Neuron (in vitro differentiated cells): ENCODE results near the gene CCDC158.

Source experiments
- H2AFZ ChIP-seq: one replicate; pipeline ENCODE4 v1.6.1; 2013; ENCODE audit warnings: low read depth, mild to moderate bottlenecking, inconsistent platforms, low read length, moderate library complexity
- H3K27me3 ChIP-seq: one replicate; pipeline ENCODE4 v1.6.1; 2013; ENCODE audit warnings: low read length; ENCODE audit not compliant: insufficient read depth
- H3K36me3 ChIP-seq: one replicate; pipeline ENCODE4 v1.6.1; 2013; ENCODE audit warnings: low read length; ENCODE audit not compliant: insufficient read depth
- H3K4me1 ChIP-seq: one replicate; pipeline ENCODE4 v1.6.1; 2013; ENCODE audit warnings: low read length; ENCODE audit not compliant: insufficient read depth
- H3K4me3 ChIP-seq: 2 replicates; pipeline ENCODE4 v1.5.1; 2013; ENCODE audit warnings: mild to moderate bottlenecking, low read length, moderate library complexity
- H3K9me3 ChIP-seq: one replicate; pipeline ENCODE4 v1.6.1; 2013; ENCODE audit warnings: low read length

CCDC158 gene

DNA sequence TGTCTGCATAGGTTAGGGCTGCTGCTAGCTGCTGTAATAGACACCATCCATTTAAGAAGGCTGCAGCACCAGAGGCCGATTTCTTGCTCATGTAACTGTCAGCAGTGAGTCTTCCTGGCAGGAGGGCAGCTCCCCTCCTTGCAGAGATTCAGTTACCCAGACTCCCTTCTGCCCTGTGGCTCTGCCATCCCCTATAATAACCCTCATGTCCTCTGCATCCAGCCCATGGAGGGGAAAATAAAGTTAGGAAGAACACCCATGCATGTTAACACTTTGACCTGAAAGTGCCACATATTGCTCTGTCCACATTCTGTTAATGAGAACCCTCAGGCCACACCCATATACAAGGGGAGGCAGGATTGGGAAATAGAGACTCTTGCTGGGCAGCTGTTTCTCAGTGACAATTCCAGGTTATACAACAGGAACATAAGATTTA, 109.0 kb downstream of the CCDC158 start:
- Histone ChIP-seq H3K9me3 (peaks cover 5% of the 10 kb centered on the region), H3K4me3 (no peak overlapping the region), H3K36me3 (no peaks in the 10 kb centered on the region), H2AFZ (no peak overlapping the region), H3K4me1 (peaks cover 2% of the 10 kb centered on the region), H3K27me3 (peaks cover 12% of the 10 kb centered on the region)

DNA sequence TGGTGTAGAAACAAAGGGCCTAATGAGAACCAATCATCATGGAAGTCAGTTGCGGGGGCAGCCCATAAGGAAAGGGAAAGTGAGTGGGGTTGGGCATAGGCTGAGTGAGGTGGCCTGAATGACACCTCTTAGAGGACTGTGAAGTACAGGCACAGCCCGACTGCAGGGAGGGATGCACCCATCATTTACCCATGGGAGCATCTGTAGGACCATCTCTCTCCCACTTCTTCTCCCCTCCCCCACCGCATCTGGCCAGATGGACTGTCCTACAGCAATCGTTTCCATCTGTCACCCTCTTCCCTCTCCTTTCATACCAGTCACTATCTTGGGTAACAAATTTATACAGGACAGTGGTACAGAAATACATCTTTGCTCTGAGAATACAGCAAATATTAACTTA, 110.3 kb downstream of the CCDC158 start:
- Histone ChIP-seq H3K4me1 (peaks cover 6% of the 10 kb centered on the region), H3K36me3 (no peaks in the 10 kb centered on the region), H3K9me3 (peaks cover 5% of the 10 kb centered on the region), H2AFZ (no peak overlapping the region), H3K4me3 (no peak overlapping the region), H3K27me3 (peaks cover 16% of the 10 kb centered on the region)

- Histone ChIP-seq H3K4me1 (peaks cover 6% of the 10 kb centered on the region), H3K36me3 (no peaks in the 10 kb centered on the region), H3K9me3 (peaks cover 2% of the 10 kb centered on the region), H3K4me3 (no peak overlapping the region), H2AFZ (no peak overlapping the region), H3K27me3 (peaks cover 22% of the 10 kb centered on the region)
These were observed 110.9 kb downstream of the CCDC158 start for GRCh38 chr4:76309939-76310550.

DNA sequence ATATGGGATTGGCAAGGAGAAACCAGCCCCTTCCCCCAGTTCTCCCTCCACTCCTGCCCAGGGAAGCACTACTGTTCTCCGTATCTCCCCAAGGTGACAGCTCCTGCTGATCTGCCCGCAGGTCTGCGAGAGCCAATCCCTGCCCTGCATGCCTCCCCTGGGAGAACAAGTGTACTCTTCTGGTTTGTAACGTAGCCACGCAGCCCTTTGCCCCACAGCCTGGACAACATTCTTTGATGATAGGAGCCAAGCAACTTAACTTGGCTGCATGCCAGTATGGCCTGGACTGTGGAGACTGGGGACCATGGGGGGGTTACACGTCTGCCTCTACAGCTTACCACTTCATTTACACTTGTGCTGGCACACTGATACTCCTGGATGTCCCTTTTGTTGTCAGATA, 112.4 kb downstream of the CCDC158 start:
- H3K36me3 ChIP-seq: no peaks in the 10 kb centered on the region
- no peaks in the 10 kb centered on the region for H3K9me3 ChIP-seq
- H3K27me3 ChIP-seq: peaks cover 26% of the 10 kb centered on the region
- H2AFZ ChIP-seq: no peak overlapping the region
- peaks cover 6% of the 10 kb centered on the region for H3K4me1 ChIP-seq
- H3K4me3 ChIP-seq: no peak overlapping the region

DNA sequence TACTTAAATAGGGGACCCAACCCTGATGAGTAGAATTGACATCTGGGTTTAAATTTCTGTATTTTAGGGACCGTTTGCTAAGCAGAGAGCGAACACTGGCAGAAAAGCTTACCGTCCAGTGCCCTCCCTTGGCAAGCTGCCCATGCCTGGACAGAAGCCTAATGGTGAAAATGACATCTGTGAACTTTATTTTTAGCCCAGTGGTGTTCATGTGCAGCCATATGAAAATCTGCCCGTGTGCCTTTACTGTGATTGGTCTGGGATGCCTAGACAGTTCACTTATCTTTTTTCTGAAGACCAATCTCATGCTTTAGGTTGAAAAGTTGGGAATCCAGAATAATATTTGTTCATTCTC, 113.3 kb downstream of the CCDC158 start:
- Histone ChIP-seq H3K9me3 (no peaks in the 10 kb centered on the region), H3K27me3 (peaks cover 29% of the 10 kb centered on the region), H3K4me3 (no peak overlapping the region), H3K4me1 (peaks cover 6% of the 10 kb centered on the region), H3K36me3 (no peaks in the 10 kb centered on the region), H2AFZ (no peak overlapping the region)

- Histone ChIP-seq H3K36me3 (no peaks in the 10 kb centered on the region), H2AFZ (peak overlapping the region; percentile 96), H3K4me1 (peaks cover 6% of the 10 kb centered on the region), H3K4me3 (peak overlapping the region; percentile 59), H3K27me3 (peaks cover 29% of the 10 kb centered on the region), H3K9me3 (no peaks in the 10 kb centered on the region)
These were observed 113.9 kb downstream of the CCDC158 start for GRCh38 chr4:76306882-76307659.

- H3K9me3 ChIP-seq: no peaks in the 10 kb centered on the region
- peaks cover 6% of the 10 kb centered on the region for H3K4me1 ChIP-seq
- peak within 1 kb of the TSS; percentile 59 for H3K4me3 ChIP-seq
- peaks cover 29% of the 10 kb centered on the region for H3K27me3 ChIP-seq
- H2AFZ ChIP-seq: peak within 1 kb of the TSS; percentile 96
- no peaks in the 10 kb centered on the region for H3K36me3 ChIP-seq
These were observed 114.7 kb downstream of the CCDC158 start, which contains the start of gene STBD1 for GRCh38 chr4:76305971-76306881. STBD1 (plus strand) TSS chr4:76306733; CDS start chr4:76306770, 37 bp downstream.

DNA sequence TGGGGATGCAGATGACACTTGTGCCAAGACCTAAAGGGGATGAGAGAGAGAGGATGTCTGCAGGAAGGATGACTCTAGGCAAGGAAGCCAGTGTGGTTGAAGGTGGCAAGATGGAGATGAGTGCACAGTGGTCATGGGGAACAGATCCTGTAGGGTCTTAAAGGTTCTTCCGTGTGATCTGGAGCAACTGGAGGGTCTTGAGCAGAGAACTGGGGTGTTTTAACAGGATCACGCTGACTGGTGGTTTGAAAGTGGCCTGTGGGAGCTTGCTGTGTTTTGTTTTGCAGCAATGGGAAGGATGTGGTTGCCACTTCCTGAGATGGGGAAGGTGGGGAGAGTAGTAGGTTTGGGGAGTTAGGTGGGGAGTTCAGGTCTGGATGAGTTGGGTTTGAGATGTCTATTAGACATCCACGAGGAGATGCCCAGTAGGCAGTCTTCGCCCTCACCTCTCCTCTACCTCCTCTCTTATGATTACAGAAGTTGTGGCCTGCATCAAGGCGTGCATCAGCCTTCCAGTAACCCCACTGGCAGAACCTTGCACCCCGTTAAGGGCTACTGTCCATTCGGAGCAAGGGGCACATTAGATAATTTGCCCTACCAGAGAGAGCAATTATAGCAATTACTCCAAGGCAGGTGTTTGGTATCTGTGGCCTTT, 115.8 kb downstream of the CCDC158 start:
- Histone ChIP-seq H3K36me3 (no peaks in the 10 kb centered on the region), H3K4me3 (no peak overlapping the region), H3K9me3 (no peaks in the 10 kb centered on the region), H3K27me3 (peaks cover 29% of the 10 kb centered on the region), H3K4me1 (peaks cover 6% of the 10 kb centered on the region), H2AFZ (no peak overlapping the region)

GRCh38 chr4:76302826-76303438, 118.0 kb downstream of the CCDC158 start:
- H3K4me3 ChIP-seq: no peak overlapping the region
- no peaks in the 10 kb centered on the region for H3K36me3 ChIP-seq
- peaks cover 2% of the 10 kb centered on the region for H3K9me3 ChIP-seq
- peaks cover 6% of the 10 kb centered on the region for H3K4me1 ChIP-seq
- peaks cover 25% of the 10 kb centered on the region for H3K27me3 ChIP-seq
- no peak overlapping the region for H2AFZ ChIP-seq

GRCh38 chr4:76301775-76302162, 119.2 kb downstream of the CCDC158 start:
- Histone ChIP-seq H3K9me3 (peaks cover 3% of the 10 kb centered on the region), H3K36me3 (no peaks in the 10 kb centered on the region), H3K27me3 (peaks cover 16% of the 10 kb centered on the region), H3K4me3 (no peak overlapping the region), H3K4me1 (peaks cover 2% of the 10 kb centered on the region), H2AFZ (no peak overlapping the region)

DNA sequence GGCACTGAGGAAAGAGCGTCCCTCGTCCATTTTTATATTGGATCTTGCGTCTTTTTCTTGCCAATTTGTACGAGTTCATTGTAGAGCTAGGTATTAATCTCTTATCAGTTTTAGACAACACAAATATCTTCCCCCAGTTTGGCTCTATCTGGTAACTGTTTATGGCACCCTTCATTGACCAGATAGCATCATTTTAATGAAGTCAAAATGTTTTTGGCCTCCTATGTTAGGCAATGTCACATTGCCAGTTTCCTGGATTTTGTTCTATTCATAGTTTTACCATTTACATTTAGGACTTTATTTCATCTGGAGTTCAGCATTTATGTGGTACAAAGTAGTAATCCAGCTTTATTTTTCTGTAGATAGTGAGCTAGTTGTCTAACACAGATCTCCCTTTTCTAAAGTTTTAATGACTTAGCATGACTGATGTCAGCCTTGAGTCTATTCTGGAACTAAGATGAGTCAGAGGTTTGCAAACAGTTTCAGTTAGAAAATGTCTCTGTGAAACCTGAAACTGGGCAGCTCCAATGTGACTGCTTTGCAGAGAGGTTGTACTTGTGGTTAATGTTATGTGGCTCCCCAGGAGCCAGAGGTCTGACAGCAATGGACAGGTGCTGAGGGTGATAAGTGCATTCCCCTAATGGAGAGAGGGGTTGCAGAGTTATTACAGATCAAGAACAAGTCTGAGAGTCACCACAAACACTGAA, 119.7 kb downstream of the CCDC158 start:
- no peaks in the 10 kb centered on the region for H3K4me1 ChIP-seq
- peaks cover 3% of the 10 kb centered on the region for H3K9me3 ChIP-seq
- H3K4me3 ChIP-seq: no peak overlapping the region
- no peaks in the 10 kb centered on the region for H3K36me3 ChIP-seq
- peaks cover 14% of the 10 kb centered on the region for H3K27me3 ChIP-seq
- no peak overlapping the region for H2AFZ ChIP-seq

DNA sequence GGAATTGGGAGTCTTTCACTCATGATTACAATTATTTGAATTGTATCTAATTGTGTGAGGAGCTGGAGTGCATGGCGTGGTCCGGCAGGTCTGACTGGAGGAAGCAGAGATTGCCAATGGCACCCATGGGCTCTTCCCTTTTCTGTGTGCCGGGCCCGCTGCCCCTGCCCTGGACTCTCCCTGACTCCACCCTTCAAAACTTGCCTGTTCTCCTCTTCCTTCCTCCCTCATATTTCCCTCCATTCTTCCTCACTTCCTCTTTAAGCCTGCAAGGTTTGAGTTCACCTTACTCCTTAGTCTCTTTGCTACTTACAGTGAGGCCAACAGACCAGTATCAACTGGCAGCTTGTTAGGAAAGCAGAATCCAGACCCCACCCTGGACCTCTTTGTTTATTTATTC, 120.9 kb downstream of the CCDC158 start:
- Histone ChIP-seq H3K36me3 (no peaks in the 10 kb centered on the region), H3K4me3 (no peak overlapping the region), H3K9me3 (peaks cover 5% of the 10 kb centered on the region), H3K4me1 (no peaks in the 10 kb centered on the region), H3K27me3 (peaks cover 6% of the 10 kb centered on the region), H2AFZ (no peak overlapping the region)
